Measurements from ENCODE around the gene NUTF2. TPM values are rescaled to one million over a fixed set of nuclear protein-coding genes. Genes with fewer than 3 reads are reported as not detected.

Gene NUTF2
- total and polyA plus RNA-seq, 2 of the 4 experiments (the other 2 are of a cell fraction), result 42.7 to 361 TPM

DNA sequence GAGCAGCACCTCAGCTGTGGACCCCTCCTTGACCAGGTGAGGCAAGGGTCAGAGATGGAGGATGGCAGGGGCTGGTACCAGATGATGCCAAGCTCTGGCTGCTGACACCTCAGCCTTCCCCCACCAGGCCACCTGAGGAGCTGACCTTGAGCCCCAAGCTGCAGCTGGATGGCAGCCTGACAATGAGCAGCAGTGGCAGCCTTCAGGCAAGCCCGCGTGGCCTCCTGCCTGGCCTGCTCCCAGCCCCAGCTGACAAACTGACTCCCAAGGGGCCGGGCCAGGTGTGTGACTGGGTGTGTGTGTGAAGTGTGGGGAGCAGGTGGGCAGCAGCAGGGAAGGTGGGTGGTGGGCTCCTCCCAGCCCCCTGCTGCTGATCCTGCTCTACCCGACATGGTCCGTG, 33.2 kb downstream of the NUTF2 start:
- Histone ChIP-seq H2BK120ac (ENCODE audit: low read depth, low read length) (no peak overlapping the region), H4K8ac (ENCODE audit: low read depth in 2 of 2, low read length in 2 of 2) (no peak overlapping the region), H3K14ac (replicated peaks; ENCODE audit: low read depth, low read length) (no peak overlapping the region), H3K36me3 (ENCODE audit: control insufficient read depth, insufficient read depth, low read length) (peaks cover 83% of the 10 kb centered on the region), H3K9ac (ENCODE audit: low read depth, low read length) (no peak overlapping the region), H2AK5ac (ENCODE audit: low read depth, low read length) (no peak overlapping the region), H2BK5ac (ENCODE audit: low read depth, low read length, poor library complexity, severe bottlenecking) (no peak overlapping the region), H3K27me3 (ENCODE audit: control insufficient read depth, insufficient read depth, low read length) (no peaks in the 10 kb centered on the region), H3K4me3 (ENCODE audit: insufficient read depth, low read depth, low read length) (no peak overlapping the region), H4K5ac (ENCODE audit: low read depth, low read length) (no peak overlapping the region), H3K56ac (ENCODE audit: extremely low read depth, insufficient read depth, low read length) (no peak overlapping the region), H2BK20ac (ENCODE audit: low read depth, low read length) (no peak overlapping the region), H4K91ac (ENCODE audit: insufficient read depth, low read depth, low read length) (no peak overlapping the region), H3K4me2 (ENCODE audit: low read depth, low read length) (no peak overlapping the region), H3K18ac (ENCODE audit: low read depth, low read length) (no peak overlapping the region), H2BK15ac (ENCODE audit: low read depth, low read length) (no peak overlapping the region), H2AK9ac (replicated peaks; ENCODE audit: low read depth, low read length, poor library complexity) (no peak overlapping the region), H3K79me1 (ENCODE audit: low read depth in 1 of 2, low read length in 2 of 2) (peaks cover 18 to 33% of the 10 kb centered on the region in 2 experiments), H3K9me3 (ENCODE audit: control insufficient read depth, insufficient read depth, low read length) (no peaks in the 10 kb centered on the region), H4K20me1 (ENCODE audit: insufficient read depth, low read length) (peaks cover 53% of the 10 kb centered on the region), H3K27ac (ENCODE audit: insufficient read depth, low read length) (no peak overlapping the region), H3K9me1 (ENCODE audit: insufficient read depth, low read length) (peaks cover 9% of the 10 kb centered on the region; the same call in 1 of the 2 replicates), H3K23ac (ENCODE audit: low read depth, low read length) (no peak overlapping the region), H2AFZ (replicated peaks; ENCODE audit: low read length, poor library complexity) (no peak overlapping the region), H3K4ac (ENCODE audit: low read depth, low read length) (no peak overlapping the region), H3K4me1 (ENCODE audit: control insufficient read depth, insufficient read depth, low read length) (peaks cover 4% of the 10 kb centered on the region; the same call in 1 of the 2 replicates)
- CTCF ChIA-PET, result interaction anchor here (0.9 kb wide), 1 partner anchor 8 kb away, joined by 3 read pairs; no protein-coding TSS in a partner anchor
- dilution Hi-C loops (cut with HindIII; ENCODE audit: low sequenced_read_pairs, unreplicated experiment), result no loop called here
- ATAC-seq (ENCODE audit: low read depth) (no peak), DNase-seq (no peak)
- TF ChIP-seq, protein P1, sequence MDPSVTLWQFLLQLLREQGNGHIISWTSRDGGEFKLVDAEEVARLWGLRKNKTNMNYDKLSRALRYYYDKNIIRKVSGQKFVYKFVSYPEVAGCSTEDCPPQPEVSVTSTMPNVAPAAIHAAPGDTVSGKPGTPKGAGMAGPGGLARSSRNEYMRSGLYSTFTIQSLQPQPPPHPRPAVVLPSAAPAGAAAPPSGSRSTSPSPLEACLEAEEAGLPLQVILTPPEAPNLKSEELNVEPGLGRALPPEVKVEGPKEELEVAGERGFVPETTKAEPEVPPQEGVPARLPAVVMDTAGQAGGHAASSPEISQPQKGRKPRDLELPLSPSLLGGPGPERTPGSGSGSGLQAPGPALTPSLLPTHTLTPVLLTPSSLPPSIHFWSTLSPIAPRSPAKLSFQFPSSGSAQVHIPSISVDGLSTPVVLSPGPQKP (IDR thresholded peaks at IDR 0.05; ENCODE audit: borderline replicate concordance, low read depth, low read length), result no peak
- TF ChIP-seq MAFK (IDR thresholded peaks at IDR 0.05; ENCODE audit: low read depth, low read length) (no peak), SMC3 (IDR thresholded peaks at IDR 0.05; ENCODE audit: low read depth, low read length) (no peak), RCOR1 (IDR thresholded peaks at IDR 0.05; ENCODE audit: insufficient replicate concordance, low read length) (no peak), FOS (IDR thresholded peaks at IDR 0.05; ENCODE audit: low read depth, low read length) (no peak), RFX5 (IDR thresholded peaks at IDR 0.05; ENCODE audit: low read depth, low read length) (no peak), NFE2L2 (IDR thresholded peaks at IDR 0.05; ENCODE audit: low read depth, low read length) (no peak), BHLHE40 (IDR thresholded peaks at IDR 0.05; ENCODE audit: low read depth, low read length) (no peak), CEBPB (IDR thresholded peaks at IDR 0.05; ENCODE audit: low read depth, low read length) (no peak), RAD21 (IDR thresholded peaks at IDR 0.05; ENCODE audit: low read length) (no peak), POLR2A (IDR thresholded peaks at IDR 0.05; ENCODE audit: low read depth, low read length) (no peak), MAZ (IDR thresholded peaks at IDR 0.05; ENCODE audit: borderline replicate concordance, low read depth, low read length) (no peak), MXI1 (IDR thresholded peaks at IDR 0.05; ENCODE audit: borderline replicate concordance, low read depth, low read length) (no peak), CHD1 (IDR thresholded peaks at IDR 0.05; ENCODE audit: low read depth, low read length) (no peak)
- TF ChIP-seq, protein P2, sequence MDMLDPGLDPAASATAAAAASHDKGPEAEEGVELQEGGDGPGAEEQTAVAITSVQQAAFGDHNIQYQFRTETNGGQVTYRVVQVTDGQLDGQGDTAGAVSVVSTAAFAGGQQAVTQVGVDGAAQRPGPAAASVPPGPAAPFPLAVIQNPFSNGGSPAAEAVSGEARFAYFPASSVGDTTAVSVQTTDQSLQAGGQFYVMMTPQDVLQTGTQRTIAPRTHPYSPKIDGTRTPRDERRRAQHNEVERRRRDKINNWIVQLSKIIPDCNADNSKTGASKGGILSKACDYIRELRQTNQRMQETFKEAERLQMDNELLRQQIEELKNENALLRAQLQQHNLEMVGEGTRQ (IDR thresholded peaks at IDR 0.05; ENCODE audit: low read depth, low read length), result no peak
- TF ChIP-seq, protein P3, sequence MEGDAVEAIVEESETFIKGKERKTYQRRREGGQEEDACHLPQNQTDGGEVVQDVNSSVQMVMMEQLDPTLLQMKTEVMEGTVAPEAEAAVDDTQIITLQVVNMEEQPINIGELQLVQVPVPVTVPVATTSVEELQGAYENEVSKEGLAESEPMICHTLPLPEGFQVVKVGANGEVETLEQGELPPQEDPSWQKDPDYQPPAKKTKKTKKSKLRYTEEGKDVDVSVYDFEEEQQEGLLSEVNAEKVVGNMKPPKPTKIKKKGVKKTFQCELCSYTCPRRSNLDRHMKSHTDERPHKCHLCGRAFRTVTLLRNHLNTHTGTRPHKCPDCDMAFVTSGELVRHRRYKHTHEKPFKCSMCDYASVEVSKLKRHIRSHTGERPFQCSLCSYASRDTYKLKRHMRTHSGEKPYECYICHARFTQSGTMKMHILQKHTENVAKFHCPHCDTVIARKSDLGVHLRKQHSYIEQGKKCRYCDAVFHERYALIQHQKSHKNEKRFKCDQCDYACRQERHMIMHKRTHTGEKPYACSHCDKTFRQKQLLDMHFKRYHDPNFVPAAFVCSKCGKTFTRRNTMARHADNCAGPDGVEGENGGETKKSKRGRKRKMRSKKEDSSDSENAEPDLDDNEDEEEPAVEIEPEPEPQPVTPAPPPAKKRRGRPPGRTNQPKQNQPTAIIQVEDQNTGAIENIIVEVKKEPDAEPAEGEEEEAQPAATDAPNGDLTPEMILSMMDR (conservative IDR thresholded peaks at IDR 0.05; ENCODE audit: low read depth, low read length), result no peak
- in situ Hi-C loops (cut with MboI; ENCODE audit: low sequenced_read_pairs), result no loop called here
- intact Hi-C loops (cut with micrococcal nuclease), result no loop called here
- no CpG with 5 or more reads among the region's 5 CpGs for WGBS, 2 experiments (ENCODE audit: extremely low coverage in 2 of 2, insufficient read length in 1 of 2)
- no TSS peak for BruUV-seq (replicated peaks)
- POLR2A ChIA-PET (ENCODE audit: unreplicated experiment), result no interaction called here
